DMS53 (cell line): ENCODE measurements around the gene TMPRSS2.

Experiments used
- DNase-seq: peaks from one replicate; lab custom pipeline; 2025; lab: John Stamatoyannopoulos, UW

Gene TMPRSS2

DNA sequence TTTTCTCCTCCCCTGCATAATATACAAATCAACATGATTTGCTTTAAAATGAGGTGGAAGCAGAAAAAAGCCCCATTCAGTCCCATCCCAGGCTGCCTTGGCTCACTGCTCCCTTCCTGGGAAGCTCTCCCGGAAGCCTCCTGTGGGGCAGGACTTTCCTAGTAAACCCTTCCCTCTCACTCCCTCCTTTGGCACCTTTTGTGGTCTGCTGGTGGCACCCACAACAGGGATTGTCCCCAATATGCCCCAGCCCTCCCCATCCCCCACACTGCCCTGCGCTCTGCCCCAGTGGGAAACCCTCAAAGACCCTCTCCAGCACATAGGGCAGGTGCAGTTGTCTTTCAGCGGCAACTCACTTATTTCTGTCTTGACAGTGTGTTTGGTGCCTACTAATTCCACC is 1.8 kb upstream of the TMPRSS2 start:
- DNase-seq = no peak

DNA sequence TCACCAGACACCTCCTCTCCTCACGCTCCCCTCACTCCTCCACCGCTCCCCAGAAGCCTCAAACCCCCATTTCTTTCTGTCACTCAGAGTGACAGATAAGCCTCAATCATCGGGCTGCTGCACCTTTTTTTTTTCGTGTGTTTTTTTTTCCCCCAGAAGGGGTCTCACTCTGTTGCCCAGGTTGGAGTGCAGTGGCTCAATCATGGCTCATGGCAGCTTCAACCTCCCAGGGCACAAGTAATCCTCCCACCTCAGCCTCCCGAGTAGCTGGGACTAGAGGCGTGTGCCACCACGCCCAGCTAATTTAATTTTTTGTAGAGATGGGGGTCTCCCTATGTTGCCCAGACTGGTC is 1.2 kb upstream of the TMPRSS2 start:
- no peak for DNase-seq

DNA sequence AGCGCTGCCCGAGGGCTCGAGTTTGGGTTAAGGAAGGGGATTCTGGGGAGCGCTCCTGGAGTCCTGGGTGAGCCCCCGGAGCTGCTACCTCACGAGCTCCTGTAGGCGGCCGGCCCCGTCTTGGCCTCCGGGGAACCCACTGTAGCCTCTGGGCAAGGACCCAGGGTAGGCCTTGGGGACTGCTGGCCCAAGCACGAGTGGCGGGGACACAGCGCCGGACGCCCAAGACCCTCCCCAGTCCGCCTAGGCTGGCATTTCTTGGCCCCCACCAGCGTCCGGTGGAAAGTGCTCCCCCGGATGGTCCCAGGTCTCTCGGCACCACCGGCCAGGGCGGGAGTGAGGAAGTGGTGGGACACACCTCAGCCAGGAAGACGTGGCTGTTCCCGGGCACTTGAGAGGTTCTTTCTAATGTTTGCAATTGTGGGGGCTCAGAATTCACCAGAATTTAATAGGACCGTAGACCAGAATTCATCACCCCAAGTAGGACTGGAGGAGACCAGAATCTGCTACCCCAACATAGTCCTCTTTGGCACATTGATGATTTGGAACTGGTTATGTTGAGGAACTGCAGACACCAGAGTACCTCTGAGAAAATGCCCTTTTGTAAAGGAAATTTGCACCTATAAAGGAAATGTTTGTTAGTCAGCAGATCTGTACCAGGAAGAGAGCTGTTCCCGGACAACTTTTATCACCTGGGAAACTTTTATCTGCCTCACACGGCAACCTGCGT is 622 bp upstream of the TMPRSS2 start:
- no peak for DNase-seq

DNA sequence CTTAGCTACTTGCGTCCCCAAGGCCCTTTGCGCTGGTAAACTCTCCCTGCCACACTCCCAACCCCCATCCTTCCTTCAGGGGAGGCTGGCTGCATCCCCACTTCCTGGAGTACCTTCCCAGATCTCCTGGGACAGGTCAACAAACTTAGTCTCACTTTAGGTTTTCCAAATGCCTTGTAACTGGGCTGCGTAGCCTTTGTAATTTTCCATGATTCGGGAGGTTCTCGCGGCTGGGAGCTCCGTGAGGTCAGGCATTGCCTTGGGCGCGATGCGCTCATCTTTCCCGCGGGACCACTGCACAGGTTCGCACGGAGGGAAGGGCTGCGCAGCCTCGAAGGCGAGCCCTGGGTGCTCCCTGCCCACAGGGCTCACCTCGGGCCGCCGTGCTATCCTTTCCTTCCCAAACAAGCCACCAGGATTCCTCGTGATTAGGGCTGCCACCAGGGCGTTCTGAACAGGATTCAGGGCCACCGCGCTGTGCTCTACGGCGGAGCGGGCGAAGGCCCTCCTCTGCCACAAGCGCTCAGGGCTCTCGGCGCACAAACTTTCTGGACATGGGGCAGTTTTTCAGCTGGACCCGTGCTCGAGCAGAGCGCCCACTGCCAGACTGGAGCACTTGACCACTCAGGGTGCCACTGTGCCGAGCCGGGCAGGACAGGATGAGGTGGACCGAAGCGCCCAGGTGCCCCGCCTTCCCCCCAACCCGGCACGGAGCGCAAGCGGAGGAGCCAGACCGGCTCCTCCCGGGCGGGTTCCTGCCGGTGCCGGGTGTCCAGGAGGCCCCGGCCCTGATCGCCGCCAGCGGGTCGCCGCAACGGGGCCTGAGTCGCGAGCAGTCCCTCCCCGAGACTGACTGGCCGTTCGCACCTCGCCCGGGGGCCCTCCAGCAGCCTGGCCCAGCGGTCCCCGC is 1.1 kb downstream of the TMPRSS2 start:
- DNase-seq = peak; percentile 60

DNA sequence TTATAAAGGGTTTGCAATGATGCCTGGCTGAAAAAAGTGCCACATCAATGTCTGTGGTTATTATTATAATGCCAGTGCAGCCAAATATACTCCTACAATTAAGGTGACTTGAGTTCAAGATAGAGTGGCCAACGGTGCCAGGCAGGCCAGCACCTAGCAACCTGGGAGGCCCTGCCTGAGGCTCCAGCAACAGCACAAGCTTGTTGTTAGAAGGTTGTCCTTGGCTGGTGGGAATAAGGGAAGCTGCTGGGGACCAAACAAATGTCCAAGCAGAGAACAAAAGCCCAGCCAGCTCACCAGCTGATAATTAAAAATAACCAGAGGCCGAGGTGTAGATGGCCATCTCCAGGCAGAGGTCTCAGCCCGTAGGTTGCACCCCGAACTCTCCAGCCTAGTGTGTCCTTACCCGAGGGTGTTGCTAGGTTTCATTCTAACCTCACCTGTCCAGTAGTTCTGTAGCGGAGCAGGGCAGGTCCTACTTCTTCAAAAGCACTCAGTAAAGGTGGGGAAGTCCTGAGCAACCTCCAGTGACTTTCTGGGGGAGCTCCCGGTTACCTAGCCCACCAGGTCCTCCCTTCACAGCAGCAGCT is 1.9 kb downstream of the TMPRSS2 start:
- no peak for DNase-seq

DNA sequence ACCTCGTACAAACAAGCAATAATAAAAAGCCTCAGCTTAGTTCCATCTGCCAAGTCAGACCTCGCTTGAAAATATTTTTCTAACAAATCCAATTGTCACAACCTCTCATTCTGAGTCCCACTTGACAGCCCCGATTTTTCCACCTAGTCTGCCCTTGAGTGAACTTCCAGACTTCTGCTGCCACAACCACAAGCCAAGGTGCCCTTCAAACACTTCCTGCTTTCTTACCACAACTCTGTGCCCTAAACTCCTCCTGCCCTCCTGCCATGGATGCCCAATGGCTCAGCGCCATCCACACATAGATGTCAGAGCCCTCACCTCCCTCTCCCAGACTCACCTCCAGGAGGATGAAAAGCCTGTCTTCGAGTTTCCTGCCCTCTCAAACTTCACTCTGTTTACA is 3.9 kb downstream of the TMPRSS2 start:
- DNase-seq = no peak

DNA sequence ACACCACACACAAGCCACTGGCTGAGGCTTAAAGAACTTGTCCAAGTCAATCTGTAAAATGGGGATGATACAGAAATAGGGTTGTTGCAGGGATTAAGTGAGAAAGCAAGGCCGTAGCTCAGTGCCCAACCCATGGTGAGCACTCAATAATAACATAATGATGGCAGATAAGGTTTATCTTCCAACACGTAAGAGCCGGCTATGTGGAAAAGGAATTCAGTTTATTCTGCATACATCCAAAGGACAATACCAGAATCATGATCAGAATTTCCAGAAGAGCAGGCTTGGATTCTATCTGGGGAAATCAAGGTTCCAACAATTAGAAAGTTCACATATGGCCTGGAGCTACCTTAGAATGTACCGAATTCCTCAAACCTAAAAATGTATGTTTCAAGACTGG is 4.6 kb downstream of the TMPRSS2 start:
- no peak for DNase-seq

DNA sequence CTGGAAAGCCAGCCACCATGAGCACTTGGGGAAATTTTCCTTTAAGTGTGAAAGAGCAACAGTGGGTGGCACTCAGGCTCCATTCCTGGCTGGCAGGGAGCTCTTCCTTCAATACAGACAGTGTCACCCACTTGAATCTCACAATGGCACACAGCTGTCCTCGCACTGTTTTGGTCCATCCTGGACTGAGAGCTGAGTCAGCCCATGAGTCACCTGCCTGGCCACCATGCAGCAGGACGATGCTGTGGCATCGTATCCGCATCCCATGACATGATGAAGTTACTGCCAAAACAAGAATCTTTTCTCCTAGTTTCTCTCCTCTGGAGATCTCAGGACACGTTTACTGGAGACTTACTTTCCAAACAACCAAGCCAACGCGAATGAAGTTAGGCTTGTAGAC is 6.0 kb downstream of the TMPRSS2 start:
- DNase-seq = peak; percentile 94

DNA sequence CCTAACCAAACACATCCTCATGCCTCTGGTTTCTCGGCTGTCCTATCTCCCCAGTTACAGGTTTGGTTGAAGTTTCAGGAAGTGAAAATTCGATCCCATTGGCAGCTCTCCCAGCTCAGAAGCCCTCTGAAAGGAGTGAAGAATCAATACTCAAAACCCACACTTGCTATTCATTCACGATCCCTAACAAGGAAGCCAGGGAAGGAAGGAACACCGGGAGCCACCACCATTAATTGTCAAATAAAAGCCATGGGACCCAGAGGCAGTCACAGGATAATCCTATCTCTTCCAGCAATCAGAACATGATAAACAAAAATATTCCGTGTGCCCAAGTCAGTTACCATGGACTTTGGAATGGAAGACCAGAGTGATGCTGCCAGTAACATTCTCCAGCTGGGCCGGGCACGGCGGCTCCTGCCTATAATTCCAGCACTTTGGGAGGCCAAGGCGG is 7.0 kb downstream of the TMPRSS2 start:
- DNase-seq = no peak

DNA sequence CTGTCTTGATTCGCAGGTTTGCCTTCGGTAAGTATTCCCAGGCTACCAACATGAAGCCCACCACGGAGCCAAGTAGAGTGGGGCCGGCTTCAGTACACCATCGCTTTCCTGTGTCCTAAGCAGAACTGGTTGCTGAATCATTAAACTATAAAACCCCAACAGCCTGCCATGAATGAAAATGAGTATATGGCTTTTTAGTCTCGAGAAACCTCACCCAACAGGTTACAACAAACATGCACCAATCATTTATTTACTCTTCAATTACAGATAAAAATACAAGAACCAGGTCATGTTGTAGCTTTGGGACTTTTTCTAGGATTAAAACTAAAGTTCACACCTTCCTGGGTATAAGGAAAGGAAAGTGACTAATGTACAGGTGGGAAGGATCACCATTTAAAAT is 7.6 kb downstream of the TMPRSS2 start:
- no peak for DNase-seq

DNA sequence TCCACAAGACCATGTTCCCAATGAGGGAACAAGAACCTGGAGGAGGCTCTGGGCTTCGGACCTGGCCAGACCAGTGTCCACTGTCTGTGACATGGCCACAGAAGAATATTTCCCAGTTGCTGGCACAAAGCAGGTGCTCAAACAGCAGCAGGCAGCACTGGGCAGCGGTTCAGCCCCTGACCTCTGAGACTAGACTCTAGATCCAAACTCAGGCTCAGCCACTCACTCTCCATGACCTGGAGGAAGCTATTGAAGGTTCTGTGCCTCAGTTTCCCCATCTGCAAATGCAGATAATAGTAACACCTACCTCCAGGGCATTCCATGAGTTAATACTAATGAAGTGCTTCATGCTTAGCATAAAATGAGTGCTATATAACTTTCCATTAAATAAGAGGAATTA is 8.0 kb downstream of the TMPRSS2 start:
- DNase-seq = no peak

DNA sequence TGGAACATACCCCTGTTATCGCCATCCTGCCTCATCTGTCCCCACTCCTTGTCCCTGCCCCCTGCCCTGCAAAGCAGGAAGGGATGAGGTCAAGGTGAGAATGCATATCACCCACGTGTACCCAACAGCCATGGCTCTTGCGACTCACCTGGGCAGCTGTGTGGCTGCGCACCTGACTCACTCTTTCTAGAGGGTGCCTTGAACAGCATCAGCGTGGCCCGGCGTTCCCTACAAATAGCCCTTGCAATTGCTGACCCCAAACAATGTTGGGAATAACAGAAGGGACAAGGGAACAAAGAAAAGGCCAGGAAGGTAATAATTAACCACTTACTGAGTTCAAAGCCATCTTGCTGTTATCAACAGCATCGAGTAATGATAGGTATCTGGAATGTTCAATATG is 10.2 kb downstream of the TMPRSS2 start:
- no peak for DNase-seq

DNA sequence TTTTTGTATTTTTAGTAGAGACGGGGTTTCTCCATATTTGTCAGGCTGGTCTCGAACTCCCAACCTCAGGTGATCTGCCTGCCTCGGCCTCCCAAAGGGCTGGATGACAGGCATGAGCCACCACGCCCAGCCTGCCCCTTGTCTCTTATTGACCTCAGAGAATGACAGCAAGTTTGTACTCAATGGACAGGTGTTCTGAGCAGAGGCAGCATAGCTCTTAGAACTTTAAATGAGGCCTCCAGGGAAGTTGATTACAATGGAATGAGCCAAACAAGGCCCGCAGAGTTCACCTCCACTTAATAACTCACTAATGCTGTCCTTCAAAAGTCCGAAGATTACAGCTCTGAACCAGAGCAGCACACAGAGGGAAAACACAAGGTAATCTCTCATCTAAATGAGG is 10.9 kb downstream of the TMPRSS2 start:
- no peak for DNase-seq

DNA sequence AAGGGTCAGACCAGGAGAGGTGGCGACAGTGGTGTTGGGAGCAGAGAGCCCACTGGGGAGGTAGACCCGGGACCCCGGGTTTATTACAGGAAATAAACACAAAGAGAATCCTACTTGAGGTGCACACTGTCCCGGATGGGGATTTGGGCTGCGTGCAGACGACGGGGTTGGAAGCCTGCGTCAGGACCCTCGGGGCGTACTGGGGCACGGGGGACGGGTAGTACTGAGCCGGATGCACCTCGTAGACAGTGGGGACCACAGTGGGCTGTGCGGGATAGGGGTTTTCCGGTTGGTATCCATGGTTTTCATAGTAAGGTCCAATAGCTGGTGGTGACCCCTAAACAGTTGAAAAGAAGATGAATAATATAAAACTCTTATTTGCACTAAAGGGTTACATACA is 13.7 kb downstream of the TMPRSS2 start:
- DNase-seq = no peak

DNA sequence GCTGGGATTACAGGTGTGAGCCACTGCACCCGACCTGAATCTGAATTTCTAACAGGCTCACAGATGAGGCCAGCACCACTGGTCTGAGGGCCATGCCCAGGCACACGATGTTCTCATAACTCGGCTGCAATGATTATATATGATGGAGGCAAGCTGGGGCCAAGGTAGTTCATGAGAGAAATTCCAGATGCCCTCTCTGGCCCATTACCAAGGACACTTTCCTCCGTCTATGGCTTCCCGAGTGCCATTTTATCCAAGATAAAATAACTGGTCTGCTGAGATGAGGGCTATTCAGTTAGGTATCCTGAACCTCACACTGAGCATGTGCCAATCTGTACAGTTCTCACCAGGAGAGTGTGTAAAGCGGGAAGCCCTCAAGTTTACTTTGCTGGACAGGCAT is 16.5 kb downstream of the TMPRSS2 start:
- DNase-seq = no peak

DNA sequence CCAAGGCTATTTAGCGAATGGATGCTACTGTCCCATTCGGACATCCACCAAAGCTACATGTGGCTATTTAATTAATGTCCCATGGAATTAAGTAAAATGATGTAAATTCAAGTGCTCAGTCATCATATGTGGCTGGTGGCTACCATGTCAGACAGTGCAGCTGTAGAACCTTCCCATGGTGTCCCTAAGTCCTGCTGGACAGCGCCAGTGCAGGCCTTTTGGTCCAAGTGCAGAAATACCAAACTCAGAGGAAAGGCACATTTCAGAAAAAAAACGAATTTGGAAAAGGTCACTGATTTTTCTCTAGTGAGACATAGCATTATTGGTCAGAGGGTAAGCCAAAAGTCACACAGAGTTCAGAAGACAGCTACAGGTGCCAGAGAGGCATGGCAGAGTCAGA is 17.6 kb downstream of the TMPRSS2 start:
- DNase-seq = no peak

DNA sequence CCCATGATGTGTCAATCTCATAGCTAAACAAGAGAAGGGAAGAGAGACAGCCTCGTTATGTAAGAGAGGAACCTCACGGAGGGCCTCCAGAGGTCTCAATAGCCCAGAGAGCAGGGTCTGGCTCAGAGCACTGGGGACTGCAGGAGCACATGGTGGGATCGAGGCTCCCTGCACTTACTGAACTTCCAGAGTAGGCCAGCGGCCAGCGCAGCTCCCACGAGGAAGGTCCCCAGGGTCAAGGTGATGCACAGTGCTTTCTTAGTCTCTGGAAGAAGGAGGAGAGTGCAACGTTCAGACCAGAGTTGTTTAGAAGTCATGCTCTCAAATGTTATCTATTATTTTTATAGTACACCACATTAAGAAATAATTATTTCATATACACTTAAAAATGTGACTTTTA is 18.6 kb downstream of the TMPRSS2 start:
- no peak for DNase-seq

DNA sequence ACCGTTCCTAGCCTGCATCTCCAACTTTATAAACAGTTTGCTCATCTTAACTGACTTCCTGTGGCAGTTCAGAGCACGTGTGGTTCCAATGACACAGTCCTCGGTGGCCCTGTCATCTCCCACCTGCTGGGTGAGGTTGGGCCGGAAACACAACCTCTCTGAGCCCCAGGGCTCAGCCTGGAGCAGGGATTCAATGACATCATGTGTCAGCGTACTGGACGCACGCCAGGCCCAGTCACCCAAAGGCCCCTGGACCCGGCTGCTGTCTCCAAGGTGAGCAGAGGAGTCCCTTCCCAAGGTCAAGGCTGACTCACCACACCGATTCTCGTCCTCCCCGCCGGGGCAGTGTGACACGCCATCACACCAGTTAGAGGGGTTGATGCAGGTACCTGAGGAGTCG is 19.9 kb downstream of the TMPRSS2 start:
- no peak for DNase-seq

DNA sequence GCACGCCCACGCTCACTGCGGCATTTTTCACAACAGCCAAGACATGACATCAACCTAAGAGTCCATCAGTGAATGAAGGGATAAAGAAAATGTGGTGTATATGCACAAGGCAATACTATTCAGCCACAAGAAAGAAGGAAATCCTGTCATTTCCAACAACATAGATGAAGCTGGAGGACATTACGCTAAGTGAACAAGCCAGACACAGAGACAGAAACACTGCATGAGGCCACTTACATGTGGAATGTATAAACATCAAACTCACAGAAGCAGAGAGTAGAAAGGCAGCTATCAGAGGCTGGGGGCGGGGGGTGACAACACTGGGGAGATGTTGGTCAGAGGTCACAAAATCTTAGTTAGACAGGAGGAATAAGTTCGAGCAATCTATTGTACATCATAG is 20.9 kb downstream of the TMPRSS2 start:
- no peak for DNase-seq

DNA sequence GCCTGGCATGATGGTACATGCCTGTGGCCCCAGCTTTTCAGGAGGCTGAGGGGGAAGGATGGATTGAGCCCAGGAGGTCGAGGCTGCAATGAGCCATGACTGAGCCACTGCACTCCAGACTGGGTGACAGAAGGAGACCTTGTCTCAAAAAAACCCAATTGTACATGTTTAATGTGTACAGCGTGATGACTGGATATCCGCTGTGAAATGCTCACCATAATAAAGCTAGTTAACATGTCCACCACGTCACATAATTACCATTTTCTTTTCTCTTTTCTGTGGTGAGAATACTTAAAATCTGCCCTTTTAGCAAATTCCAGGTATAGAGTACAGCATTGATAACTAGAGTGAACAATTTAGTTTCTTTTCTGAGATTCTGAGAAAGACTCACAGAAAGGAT is 24.0 kb downstream of the TMPRSS2 start:
- DNase-seq = no peak

DNA sequence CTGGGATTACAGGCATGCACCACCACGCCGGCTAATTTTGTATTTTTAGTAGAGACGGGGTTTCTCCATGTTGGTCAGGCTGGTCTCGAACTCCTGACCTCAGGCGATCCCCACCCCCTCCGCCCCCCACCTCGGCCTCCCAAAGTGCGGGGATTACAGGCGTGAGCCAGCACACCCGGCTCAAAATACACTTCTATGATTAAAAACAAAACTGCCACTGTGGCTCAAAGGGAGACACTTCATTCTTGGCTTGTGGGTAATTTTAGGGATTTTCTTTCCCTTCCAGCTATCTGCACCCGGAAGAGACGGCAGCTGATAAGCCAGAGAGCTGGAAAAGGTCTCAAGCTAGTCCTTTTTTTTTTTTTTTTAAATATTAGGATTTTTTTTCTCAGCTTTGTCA is 24.5 kb downstream of the TMPRSS2 start:
- DNase-seq = no peak

DNA sequence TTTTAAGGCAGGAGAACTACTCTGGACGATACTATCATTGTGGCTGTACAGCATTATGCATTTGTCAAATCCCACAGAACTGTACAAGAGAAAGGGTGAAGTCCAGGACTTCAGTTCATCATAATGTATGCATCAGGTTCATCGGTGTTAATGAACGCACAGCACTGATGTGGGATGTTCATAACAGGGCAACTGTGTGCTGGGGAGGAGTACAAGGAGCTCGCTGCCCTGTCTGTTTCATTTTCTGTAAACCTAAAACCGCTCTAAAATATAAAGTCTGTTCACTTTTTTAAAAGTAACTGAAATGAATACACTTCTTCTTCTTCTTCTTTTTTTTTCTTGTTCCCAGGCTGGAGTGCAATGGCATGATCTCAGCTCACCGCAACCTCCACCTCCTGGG is 25.0 kb downstream of the TMPRSS2 start:
- no peak for DNase-seq

DNA sequence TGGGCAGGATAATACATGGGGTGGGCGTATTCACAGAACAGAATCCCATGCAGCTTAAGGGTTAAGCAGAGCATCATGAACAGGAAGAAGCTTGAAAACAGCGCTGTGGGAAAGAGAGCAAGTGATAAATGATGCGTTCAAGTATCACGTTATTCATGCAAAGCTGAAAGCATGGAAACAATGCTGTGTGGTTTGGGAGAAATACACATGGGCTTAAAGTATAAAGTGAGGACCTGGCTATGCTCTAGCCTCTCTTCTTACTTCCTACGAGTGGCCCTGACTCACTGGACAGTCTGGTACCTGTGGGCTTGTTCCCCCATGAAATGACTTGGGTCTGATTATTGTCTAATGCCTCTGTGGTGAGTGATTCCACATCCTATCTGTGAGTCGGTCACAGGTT is 25.7 kb downstream of the TMPRSS2 start:
- peak; percentile 41 for DNase-seq
